Psoas muscle (tissue), 8 donors: Measurements from ENCODE around the gene PCDHGB5. TPM values are rescaled to one million over a fixed set of nuclear protein-coding genes. Genes with fewer than 3 reads are reported as not detected.
A peak's percentile ranks its signal among the peaks of the same experiment; 100 is the strongest.

Source experiments
- ATAC-seq, 4 donors: fragments of 200-7000 bp; cut with Tn5 transposase; one replicate each; pipeline ENCODE4 v1.9.1; 2020; ENCODE audit warnings: moderate library complexity in 3 of 4, mild to moderate bottlenecking in 2 of 4
- DNase-seq, 2 donors: peaks; one replicate each; pipeline ENCODE4 v3.0.0-alpha.2; 2020
- H3K27ac ChIP-seq: fragments of 200-600 bp; one replicate; pipeline ENCODE4 v1.8.0; 2022
- H3K27me3 ChIP-seq, 3 donors: fragments of 200-600 bp in 1 of 3; one replicate each; pipeline versions ENCODE4 v1.6.1 to v1.8.0; 2013 to 2022; ENCODE audit warnings: low read length in 2 of 3, mild to moderate bottlenecking in 2 of 3, moderate library complexity in 1 of 3; ENCODE audit not compliant: insufficient read depth in 3 of 3
- H3K36me3 ChIP-seq, 2 donors: fragments of 200-600 bp in 1 of 2; one replicate each; pipeline versions ENCODE4 v1.6.1 to v1.8.0; 2013 to 2022; ENCODE audit warnings: low read depth in 1 of 2, mild to moderate bottlenecking in 1 of 2, moderate library complexity in 1 of 2; ENCODE audit not compliant: insufficient read depth in 1 of 2
- H3K4me1 ChIP-seq: fragments of 200-600 bp; one replicate; pipeline ENCODE4 v1.8.0; 2022
- H3K4me3 ChIP-seq: fragments of 200-600 bp; one replicate; pipeline ENCODE4 v1.8.0; 2022; ENCODE audit warnings: mild to moderate bottlenecking
- H3K9me3 ChIP-seq: fragments of 200-600 bp; one replicate; pipeline ENCODE4 v1.8.0; 2022
- CTCF ChIP-seq: fragments of 200-600 bp; IDR thresholded peaks from one replicate; pipeline ENCODE4 v1.8.0; 2022; ENCODE audit warnings: antibody characterized with exemption
- WGBS, 3 donors: extraction: QIAGEN DNeasy Blood & Tissue Kit; methylation state at CpG; one replicate each; pipeline versions ENCODE4 v1.1.6 to v1.1.7; 2013; 5-methylcytosine and 5-hydroxymethylcytosine counted together
- intact Hi-C, 2 donors: fragments of 100-400 bp; cut with DNase I; formaldehyde crosslinking; loops; one replicate each; pipeline versions ENCODE4 v1.11.0 to v1.14.2; 2022
- polyA plus RNA-seq, 3 donors: library from polyadenylated mRNA; stranded (reverse); fragments of 200-250 nt; gene quantifications; one replicate each; pipeline ENCODE4 v1.2.3, GENCODE V29; 2013
- total RNA-seq, 4 donors: library from RNA; stranded (reverse); fragmentation: NEBNext Ultra II Directional in 2 of 4; extraction: Animal tissue kit (Norgen Biotek cat#: 25700) in 2 of 4; gene quantifications; one replicate each; pipeline versions ENCODE4 v1.2.1 to v1.2.4, GENCODE V29; 2021 to 2023
- donor health status: healthy with polysubstance abuse.
- donor health status: DM: no; HTN: no; CAD: no; lungs with moderate emphysema.
- donor health status: Bipolar disorder and iron deficiency.
- donor health status: healthy.
- donor health status: DM: yes; HTN: yes; CAD: no.
- donor health status: DM: no; HTN: no; CAD: no.
- donor health status: DM: no; HTN: no; CAD: no.
- donor health status: DM: yes; HTN: yes; CAD: no.

The PCDHGB5 gene
- total and polyA plus RNA-seq, 7 donors: 0.61 to 5.1 (median 2.7) TPM

- Histone ChIP-seq H3K9me3 (peaks cover 34% of the 10 kb centered on the region), H3K27ac (no peak overlapping the region), H3K36me3 (no peaks in the 10 kb centered on the region), H3K4me3 (peak overlapping the region; percentile 52), H3K4me1 (no peaks in the 10 kb centered on the region), H3K27me3 (peaks cover 0 to 80% (median 18%) of the 10 kb centered on the region in 3 donors)
- 34 to 44% (median 41%) methylated on average over 15 of the region's 15 CpGs for whole genome bisulfite sequencing, 3 donors
- intact Hi-C loops: no loop called here
- ATAC-seq (no peak), DNase-seq (no peak)
- TF ChIP-seq CTCF: no peak
These were observed 37.1 kb upstream of the PCDHGB5 start for GRCh38 chr5:141360685-141361084.

GRCh38 chr5:141362719-141363118 lies 35.0 kb upstream of the PCDHGB5 start:
- peaks cover 30% of the 10 kb centered on the region for H3K9me3 ChIP-seq
- H3K36me3 ChIP-seq: no peaks in the 10 kb centered on the region
- TF ChIP-seq CTCF: no peak
- no peaks in the 10 kb centered on the region for H3K4me1 ChIP-seq
- H3K4me3 ChIP-seq: no peak overlapping the region
- H3K27ac ChIP-seq: no peak overlapping the region
- intact Hi-C loops: no loop called here
- peaks cover 0 to 86% (median 19%) of the 10 kb centered on the region in 3 donors for H3K27me3 ChIP-seq
- ATAC-seq: no peak
- DNase-seq: no peak

- intact Hi-C loops: no loop called here
- H3K36me3 ChIP-seq: no peaks in the 10 kb centered on the region
- ATAC-seq (peak in 3 of 4 donors; percentile 42 to 64 (median 49)), DNase-seq (no peak)
- H3K9me3 ChIP-seq: peaks cover 30% of the 10 kb centered on the region
- peak within 1 kb of the TSS; percentile 41 for H3K4me3 ChIP-seq
- no peak for TF ChIP-seq CTCF
- no peak within 1 kb of the TSS for H3K27ac ChIP-seq
- WGBS, 3 donors: 18 to 27% (median 25%) methylated on average over 34 of the region's 34 CpGs
- H3K27me3 ChIP-seq: peaks cover 0 to 79% (median 19%) of the 10 kb centered on the region in 3 donors
- no peaks in the 10 kb centered on the region for H3K4me1 ChIP-seq
These were observed 33.6 kb upstream of the PCDHGB5 start, which contains the start of gene PCDHGA5 for GRCh38 chr5:141363952-141364660. Gene PCDHGA5, plus strand, starts transcription at chr5:141364162. Its CDS starts 169 bp downstream, at chr5:141364331.

GRCh38 chr5:141366016-141366896 lies 31.5 kb upstream of the PCDHGB5 start:
- no peaks in the 10 kb centered on the region for H3K4me1 ChIP-seq
- intact Hi-C loops: no loop called here
- H3K27ac ChIP-seq: no peak overlapping the region
- TF ChIP-seq CTCF: no peak
- H3K27me3 ChIP-seq: peaks cover 0 to 72% (median 18%) of the 10 kb centered on the region in 3 donors
- 35 to 42% (median 37%) methylated on average over 46 of the region's 46 CpGs for WGBS, 3 donors
- ATAC-seq: no peak
- H3K9me3 ChIP-seq: peaks cover 16% of the 10 kb centered on the region
- DNase-seq: no peak
- no peaks in the 10 kb centered on the region for H3K36me3 ChIP-seq
- no peak overlapping the region for H3K4me3 ChIP-seq
